UCSD-AML1 (cell line): ENCODE measurements around the gene RAPGEF3.

Experiments used
- DNase-seq: peaks from one replicate; lab custom pipeline; 2025; ENCODE audit not compliant: unreplicated experiment; lab: John Stamatoyannopoulos, UW

Gene RAPGEF3

GRCh38 chr12:47700263-47700662 lies 58.4 kb downstream of the RAPGEF3 start:
- no peak for DNase-seq

GRCh38 chr12:47698631-47699030 lies 60.0 kb downstream of the RAPGEF3 start:
- DNase-seq, result no peak

DNA sequence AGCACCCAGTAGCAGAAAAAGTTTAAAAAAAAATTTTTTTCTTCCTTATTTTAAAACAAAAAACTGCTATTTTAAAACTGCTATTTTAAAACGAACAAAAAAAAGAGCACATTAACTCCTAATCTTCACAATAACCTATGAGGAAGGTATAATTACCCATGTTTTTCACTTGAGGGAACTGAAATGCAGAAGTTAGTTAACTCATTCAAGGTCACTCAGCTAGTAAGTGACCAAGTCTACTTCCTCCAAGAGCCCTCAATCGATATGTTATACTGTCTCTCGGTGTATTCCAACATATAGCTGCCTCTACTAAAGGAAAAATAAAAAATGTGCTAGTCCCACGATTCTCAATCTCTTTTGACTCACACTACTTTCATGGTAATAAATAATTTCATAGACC lies 60.6 kb downstream of the RAPGEF3 start:
- DNase-seq, result no peak

- no peak for DNase-seq
These were observed 69.5 kb downstream of the RAPGEF3 start for GRCh38 chr12:47689215-47689614.

GRCh38 chr12:47687636-47688035 lies 71.0 kb downstream of the RAPGEF3 start:
- DNase-seq, result no peak

DNA sequence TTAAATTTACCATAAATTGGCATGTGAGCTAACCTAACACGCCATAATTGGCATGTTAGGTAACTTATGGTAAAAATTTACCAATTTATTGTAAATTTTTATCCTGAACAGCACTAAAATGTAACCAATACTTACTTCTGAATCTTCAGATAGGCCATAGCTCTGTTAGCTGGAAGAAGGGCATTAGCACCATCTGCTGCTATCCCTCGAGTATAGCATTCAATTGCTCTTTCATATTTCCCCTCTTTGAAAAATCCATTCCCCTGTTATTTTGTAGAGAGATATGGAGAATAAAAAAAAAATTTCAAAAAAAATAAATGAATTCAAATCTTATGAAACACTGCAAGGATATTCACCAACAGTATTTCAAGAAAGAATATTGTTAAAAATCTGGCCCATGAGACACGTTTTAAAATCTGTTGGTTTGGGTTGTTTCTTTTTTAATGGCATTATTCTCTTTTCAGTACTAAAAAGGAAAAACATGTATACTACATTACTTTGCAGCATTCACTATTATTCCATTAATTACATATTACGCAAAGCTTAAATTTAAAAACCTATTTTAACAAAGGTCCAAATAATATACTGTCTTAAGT lies 71.9 kb downstream of the RAPGEF3 start:
- no peak for DNase-seq
